A549 (cell line): ENCODE results near the gene RAPGEF2.
"Not testable (repeated sequence)": the region's sequence is repeated elsewhere in the genome, so short reads cannot be mapped to it uniquely, and the experiment has no call there.

Source experiments
- BCL3 ChIP-seq: fragments of >200 bp; sonication (Bioruptor Twin); formaldehyde crosslinking; IDR thresholded peaks from 3 replicates; pipeline ENCODE4 v1.6.1; 2016
- HOXB5 ChIP-seq: fragments of 250-450 bp; sonication (Bioruptor Pico); IDR thresholded peaks from 2 replicates; pipeline ENCODE4 v1.5.0; 2020; ENCODE audit warnings: mild to moderate bottlenecking, moderate library complexity
- MAFK ChIP-seq: fragments of 450-650 bp; IDR thresholded peaks from 2 replicates; pipeline ENCODE4 v1.6.1; 2014; ENCODE audit not compliant: partially characterized antibody
- POLR2A ChIP-seq: IDR thresholded peaks from 2 replicates; pipeline ENCODE4 v1.6.1; 2012; ENCODE audit warnings: mild to moderate bottlenecking, low read length
- POLR2AphosphoS2 ChIP-seq: conservative IDR thresholded peaks from 2 replicates; pipeline ENCODE4 v1.6.1; 2012; ENCODE audit warnings: low read length, improper control_type of control experiment, inconsistent platforms
- RFX5 ChIP-seq: fragments of 450-650 bp; IDR thresholded peaks from 2 replicates; pipeline ENCODE4 v1.7.1; 2014; ENCODE audit warnings: antibody characterized with exemption, mild to moderate bottlenecking, moderate library complexity

DNA sequence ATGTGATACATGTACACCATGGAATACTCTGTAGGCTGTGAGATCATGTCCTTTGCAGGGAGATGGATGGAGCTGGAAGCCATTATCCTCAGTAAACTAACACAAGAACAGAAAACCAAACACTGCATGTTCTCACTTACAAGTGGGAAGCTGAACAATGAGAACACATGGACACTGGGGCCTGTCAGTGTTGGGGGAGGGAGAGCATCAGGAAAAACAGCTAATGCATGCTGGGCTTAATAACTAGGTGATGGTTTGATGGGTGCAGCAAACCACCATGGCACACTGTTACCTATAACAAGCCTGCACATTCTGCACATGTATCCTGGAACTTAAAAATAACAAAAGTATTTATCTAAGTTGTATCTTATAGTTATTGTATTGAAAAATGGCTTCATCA lies 13.8 kb downstream of the RAPGEF2 start:
- not testable (repeated sequence) for TF ChIP-seq HOXB5, POLR2AphosphoS2, MAFK, BCL3, POLR2A, RFX5
